Breast epithelium (tissue), 4 donors: ENCODE data around the gene PRRC1. TPM values are rescaled to one million over a fixed set of nuclear protein-coding genes. Genes with fewer than 3 reads are reported as not detected.

Source experiments
- DNase-seq, 2 donors: peaks; one replicate each; pipeline ENCODE4 v3.0.0-alpha.2; 2019; ENCODE audit warnings: low spot score in 2 of 2
- H3K27ac ChIP-seq, 2 donors: fragments of 200-600 bp; sonication (generic) in 1 of 2; one replicate each; pipeline ENCODE4 v1.5.1; 2016 to 2019; ENCODE audit warnings: mild to moderate bottlenecking in 1 of 2
- H3K27me3 ChIP-seq, 2 donors: fragments of 200-600 bp; sonication (generic) in 1 of 2; one replicate each; pipeline versions ENCODE4 v1.5.1 to v1.6.0; 2017 to 2019; ENCODE audit warnings: control low read depth in 1 of 2, mild to moderate bottlenecking in 1 of 2
- H3K36me3 ChIP-seq: fragments of 200-600 bp; one replicate; pipeline ENCODE4 v1.5.1; 2019
- H3K4me1 ChIP-seq, 2 donors: fragments of 200-600 bp; sonication (generic); one replicate each; pipeline ENCODE4 v1.5.1; 2016 to 2019; ENCODE audit warnings: control low read depth in 1 of 2
- H3K4me3 ChIP-seq, 3 donors: fragments of 200-600 bp; sonication (generic); 1 replicate in 2 of 3; 2 replicates in 1 of 3; pipeline ENCODE4 v1.5.1; 2016 to 2019; ENCODE audit warnings: mild to moderate bottlenecking in 3 of 3, moderate library complexity in 2 of 3
- H3K9me3 ChIP-seq, 2 donors: fragments of 200-600 bp; sonication (generic) in 1 of 2; one replicate each; pipeline ENCODE4 v1.5.1; 2016 to 2019; ENCODE audit warnings: control low read depth in 1 of 2
- POLR2A ChIP-seq: fragments of 450-650 bp; IDR thresholded peaks from one replicate; pipeline ENCODE4 v1.6.1; 2016; ENCODE audit warnings: antibody characterized with exemption, mild to moderate bottlenecking, moderate library complexity
- POLR2AphosphoS5 ChIP-seq, 3 donors: sonication (generic); formaldehyde crosslinking; IDR thresholded peaks; one replicate each; pipeline ENCODE4 v1.6.1; 2017; ENCODE audit warnings: antibody characterized with exemption in 3 of 3
- intact Hi-C: fragments of 100-400 bp; cut with DNase I; formaldehyde crosslinking; loops from one replicate; pipeline ENCODE4 v1.15.1; 2023; ENCODE audit warnings: low total_unique reads
- total RNA-seq, 3 donors: library from RNA; depleted of rRNA; stranded (reverse); fragments of >200 nt; gene quantifications; one replicate each; pipeline ENCODE4 v1.1.0, GENCODE V29; 2016
- TF ChIP-seq, protein P1 (sequence below), 3 donors: fragments of 450-650 bp; IDR thresholded peaks; one replicate each; pipeline ENCODE4 v1.5.1; 2016 to 2017; ENCODE audit warnings: antibody characterized with exemption in 3 of 3, mild to moderate bottlenecking in 3 of 3, moderate library complexity in 3 of 3

Gene PRRC1
- total RNA-seq, 3 donors from 2014 or later = 37.8 to 59.1 (median 53.7) TPM

DNA sequence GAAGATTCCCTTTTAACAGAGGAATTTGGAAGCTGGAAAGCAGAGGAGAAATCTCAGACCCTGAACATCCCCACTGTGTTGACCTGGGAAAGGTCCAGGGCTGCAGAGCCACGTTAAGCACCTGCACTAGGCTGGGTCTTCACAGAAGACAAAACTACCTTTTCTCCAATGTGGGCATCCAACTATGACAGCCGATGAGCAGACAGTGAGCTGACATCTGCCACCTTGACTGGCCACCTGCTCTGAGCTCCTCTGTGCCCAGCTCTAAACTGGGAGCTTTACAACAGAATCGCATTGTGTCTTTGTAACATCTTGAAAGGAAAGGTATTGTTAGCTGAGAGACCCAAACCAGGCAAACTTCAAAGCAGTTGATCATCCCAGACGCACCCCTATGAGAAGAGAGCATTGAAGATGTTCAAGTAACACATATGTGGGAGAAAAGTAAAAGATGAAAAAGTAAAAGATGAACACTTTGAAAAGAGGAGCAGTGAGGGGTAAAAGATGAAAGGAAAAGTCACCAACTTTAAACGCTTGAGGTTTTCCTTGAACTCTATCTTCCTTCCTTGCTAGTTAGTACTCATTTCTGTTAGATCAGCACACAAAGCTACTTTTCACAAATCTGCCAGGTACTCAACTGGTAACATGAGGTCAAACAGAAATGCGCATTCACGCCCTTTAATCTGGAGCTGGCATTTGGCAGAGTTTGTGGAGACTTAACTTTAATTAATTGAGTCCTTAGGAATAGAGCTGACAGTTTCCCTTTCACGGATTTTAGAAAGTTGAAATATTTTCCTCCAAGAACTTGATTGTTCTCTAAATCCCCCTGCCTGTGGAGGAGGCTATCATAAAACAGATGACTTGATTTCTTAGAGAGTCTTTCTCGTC, 78.3 kb downstream of the PRRC1 start:
- H3K9me3 ChIP-seq = no peaks in the 10 kb centered on the region
- no peak overlapping the region for H3K4me3 ChIP-seq
- intact Hi-C loops = no loop called here
- DNase-seq = no peak
- TF ChIP-seq POLR2A (no peak), POLR2AphosphoS5 (IDR thresholded peaks at IDR 0.05) (no peak)
- TF ChIP-seq, protein P1, sequence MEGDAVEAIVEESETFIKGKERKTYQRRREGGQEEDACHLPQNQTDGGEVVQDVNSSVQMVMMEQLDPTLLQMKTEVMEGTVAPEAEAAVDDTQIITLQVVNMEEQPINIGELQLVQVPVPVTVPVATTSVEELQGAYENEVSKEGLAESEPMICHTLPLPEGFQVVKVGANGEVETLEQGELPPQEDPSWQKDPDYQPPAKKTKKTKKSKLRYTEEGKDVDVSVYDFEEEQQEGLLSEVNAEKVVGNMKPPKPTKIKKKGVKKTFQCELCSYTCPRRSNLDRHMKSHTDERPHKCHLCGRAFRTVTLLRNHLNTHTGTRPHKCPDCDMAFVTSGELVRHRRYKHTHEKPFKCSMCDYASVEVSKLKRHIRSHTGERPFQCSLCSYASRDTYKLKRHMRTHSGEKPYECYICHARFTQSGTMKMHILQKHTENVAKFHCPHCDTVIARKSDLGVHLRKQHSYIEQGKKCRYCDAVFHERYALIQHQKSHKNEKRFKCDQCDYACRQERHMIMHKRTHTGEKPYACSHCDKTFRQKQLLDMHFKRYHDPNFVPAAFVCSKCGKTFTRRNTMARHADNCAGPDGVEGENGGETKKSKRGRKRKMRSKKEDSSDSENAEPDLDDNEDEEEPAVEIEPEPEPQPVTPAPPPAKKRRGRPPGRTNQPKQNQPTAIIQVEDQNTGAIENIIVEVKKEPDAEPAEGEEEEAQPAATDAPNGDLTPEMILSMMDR (IDR thresholded peaks at IDR 0.05) = no peak
- H3K27ac ChIP-seq = no peak overlapping the region
- H3K36me3 ChIP-seq = no peaks in the 10 kb centered on the region
- no peaks in the 10 kb centered on the region for H3K27me3 ChIP-seq
- no peaks in the 10 kb centered on the region for H3K4me1 ChIP-seq

DNA sequence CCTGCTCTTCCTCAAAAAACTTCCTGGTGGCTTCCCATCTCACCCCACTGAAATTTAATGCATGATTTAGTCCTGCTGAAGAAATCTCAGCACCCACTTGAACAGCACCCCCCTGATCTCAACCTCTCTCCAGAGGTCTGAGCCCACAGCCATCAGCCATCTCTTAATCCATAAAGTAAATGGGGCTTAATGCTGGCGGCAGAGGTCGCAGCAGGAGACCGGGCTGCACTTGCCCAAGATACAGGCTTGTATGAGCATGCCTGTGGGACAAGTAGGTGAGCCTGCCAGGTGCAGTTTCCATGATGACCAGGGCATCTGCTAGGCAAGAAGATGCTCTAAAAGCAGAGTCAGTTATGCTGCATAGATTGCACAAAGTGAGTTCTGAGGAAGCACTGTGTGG, 79.1 kb downstream of the PRRC1 start:
- Histone ChIP-seq H3K36me3 (no peaks in the 10 kb centered on the region), H3K27ac (no peak overlapping the region), H3K4me3 (no peak overlapping the region), H3K27me3 (no peaks in the 10 kb centered on the region), H3K4me1 (no peaks in the 10 kb centered on the region), H3K9me3 (no peaks in the 10 kb centered on the region)
- TF ChIP-seq POLR2AphosphoS5 (IDR thresholded peaks at IDR 0.05) (no peak), POLR2A (no peak)
- TF ChIP-seq, protein P1 (IDR thresholded peaks at IDR 0.05) = no peak
- intact Hi-C loops = no loop called here
- DNase-seq = no peak

DNA sequence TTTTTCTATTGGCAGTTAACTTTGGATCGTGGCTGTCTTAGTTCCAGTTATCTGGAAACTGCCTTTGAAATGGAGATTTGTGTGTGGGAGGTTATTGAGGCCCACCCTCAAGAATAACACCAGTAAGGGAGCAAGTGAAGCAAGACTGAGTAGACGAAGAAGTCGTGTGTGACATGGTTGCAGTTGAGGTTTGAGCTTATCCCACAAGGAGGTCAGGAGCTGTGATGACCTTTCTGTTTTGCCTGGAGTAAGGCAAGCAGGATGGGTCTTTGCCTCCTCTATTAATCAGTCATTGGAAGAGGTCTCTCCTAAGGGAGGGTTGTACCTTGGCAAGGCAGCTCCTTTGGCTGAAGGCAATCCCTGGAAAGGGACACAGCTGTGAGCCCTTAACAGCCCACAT, 81.9 kb downstream of the PRRC1 start:
- Histone ChIP-seq H3K27ac (no peak overlapping the region), H3K4me3 (no peak overlapping the region), H3K36me3 (no peaks in the 10 kb centered on the region), H3K27me3 (no peaks in the 10 kb centered on the region), H3K9me3 (no peaks in the 10 kb centered on the region), H3K4me1 (no peaks in the 10 kb centered on the region)
- TF ChIP-seq POLR2AphosphoS5 (IDR thresholded peaks at IDR 0.05) (no peak), POLR2A (no peak)
- TF ChIP-seq, protein P1 (IDR thresholded peaks at IDR 0.05) = no peak
- DNase-seq = no peak
- intact Hi-C loops = no loop called here

DNA sequence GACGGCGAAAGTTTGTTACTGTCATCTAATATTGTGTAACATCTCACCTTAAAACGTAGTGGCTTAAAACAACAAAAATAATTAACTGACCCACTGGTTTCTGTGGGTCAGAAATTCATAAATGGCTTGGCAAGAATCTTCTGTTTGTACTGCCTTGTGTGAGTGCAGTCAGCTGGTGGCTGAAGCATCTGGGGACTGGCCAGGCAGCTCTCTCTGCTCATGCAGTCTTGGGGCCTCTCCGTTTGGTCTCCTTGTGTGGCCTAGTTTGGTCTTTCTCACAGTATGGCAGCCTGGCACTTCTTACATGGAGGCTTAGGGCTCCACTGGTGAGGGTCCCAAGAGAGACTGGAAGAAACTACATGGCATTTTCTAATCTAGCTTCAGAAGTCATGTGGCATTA, 82.4 kb downstream of the PRRC1 start:
- intact Hi-C loops = no loop called here
- Histone ChIP-seq H3K27ac (no peak overlapping the region), H3K4me3 (no peak overlapping the region), H3K9me3 (no peaks in the 10 kb centered on the region), H3K36me3 (no peaks in the 10 kb centered on the region), H3K27me3 (no peaks in the 10 kb centered on the region), H3K4me1 (no peaks in the 10 kb centered on the region)
- no peak for DNase-seq
- TF ChIP-seq, protein P1 (IDR thresholded peaks at IDR 0.05) = no peak
- TF ChIP-seq POLR2AphosphoS5 (IDR thresholded peaks at IDR 0.05) (no peak), POLR2A (no peak)

DNA sequence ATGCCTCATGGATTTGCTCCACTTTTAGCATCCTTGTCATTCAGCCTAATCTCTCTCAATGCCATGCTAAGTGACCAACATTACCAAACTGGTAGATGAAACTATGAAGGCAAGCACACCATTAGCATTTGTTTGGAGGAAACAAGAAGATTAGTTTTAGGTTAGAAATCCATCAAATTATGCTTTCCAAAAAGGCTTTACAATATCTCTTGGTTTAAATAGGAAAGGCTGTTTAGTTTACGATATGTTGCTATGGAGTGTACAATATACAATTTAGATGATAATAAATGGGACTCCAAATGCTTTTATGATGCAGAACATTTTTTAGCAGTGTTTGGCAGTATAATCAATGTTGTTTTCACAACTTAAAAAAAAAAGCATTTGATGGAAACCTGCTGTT, 83.7 kb downstream of the PRRC1 start:
- no peaks in the 10 kb centered on the region for H3K4me1 ChIP-seq
- no peaks in the 10 kb centered on the region for H3K36me3 ChIP-seq
- no peaks in the 10 kb centered on the region for H3K9me3 ChIP-seq
- no peak overlapping the region for H3K4me3 ChIP-seq
- intact Hi-C loops = no loop called here
- no peak for DNase-seq
- TF ChIP-seq POLR2A = no peak
- no peak for TF ChIP-seq POLR2AphosphoS5 (IDR thresholded peaks at IDR 0.05)
- TF ChIP-seq, protein P1 (IDR thresholded peaks at IDR 0.05) = no peak
- no peak overlapping the region for H3K27ac ChIP-seq
- H3K27me3 ChIP-seq = no peaks in the 10 kb centered on the region
